Fibroblast of pulmonary artery (primary cell): ENCODE measurements around the gene GRIA4.

Source experiments
- DNase-seq: peaks from one replicate; pipeline ENCODE4 v3.0.0-alpha.2; 2010; ENCODE audit warnings: low read depth
- H3K4me3 ChIP-seq: replicated peaks from 2 replicates; pipeline ENCODE4 v1.5.1; 2011; ENCODE audit warnings: low read depth, mild to moderate bottlenecking, control low read depth, low read length, moderate library complexity
- CTCF ChIP-seq: IDR thresholded peaks from 2 replicates; pipeline ENCODE4 v1.5.1; 2011; ENCODE audit warnings: mild to moderate bottlenecking, control low read depth, low read length, inconsistent platforms; ENCODE audit errors: missing control alignments

Gene GRIA4

GRCh38 chr11:106022795-106023275 is 413.0 kb downstream of the GRIA4 start:
- peak overlapping the region; percentile 94 for H3K4me3 ChIP-seq
- no peak for TF ChIP-seq CTCF
- no peak for DNase-seq

- no peak for DNase-seq
- no peak overlapping the region for H3K4me3 ChIP-seq
- TF ChIP-seq CTCF, result no peak
Observed at GRCh38 chr11:106030609-106031008, 420.7 kb downstream of the GRIA4 start.

- peak; percentile 11 for DNase-seq
- no peak for TF ChIP-seq CTCF
- no peak overlapping the region for H3K4me3 ChIP-seq
Observed at GRCh38 chr11:106031202-106031810, 421.4 kb downstream of the GRIA4 start.
